Transverse colon (tissue), 4 donors: Measurements from ENCODE around the gene CFAP46. TPM values are rescaled to one million over a fixed set of nuclear protein-coding genes. Genes with fewer than 3 reads are reported as not detected.
A peak's percentile ranks its signal among the peaks of the same experiment; 100 is the strongest.

Source experiments
- DNase-seq: peaks from one replicate; pipeline ENCODE4 v3.0.0-alpha.2; 2019
- H3K27ac ChIP-seq, 4 donors: fragments of 200-600 bp; sonication (generic); 2 replicates each; pipeline ENCODE4 v1.5.1; 2016 to 2018; ENCODE audit warnings: inconsistent platforms in 4 of 4
- H3K27me3 ChIP-seq: fragments of 200-600 bp; sonication (generic); 2 replicates; pipeline ENCODE4 v1.5.1; 2017; ENCODE audit warnings: inconsistent platforms
- H3K36me3 ChIP-seq, 4 donors: fragments of 200-600 bp; sonication (generic); 2 replicates each; pipeline ENCODE4 v1.5.1; 2017 to 2019; ENCODE audit warnings: inconsistent platforms in 4 of 4
- H3K4me1 ChIP-seq, 4 donors: fragments of 200-600 bp; sonication (generic); 2 replicates each; pipeline ENCODE4 v1.5.1; 2017 to 2020; ENCODE audit warnings: inconsistent platforms in 4 of 4
- H3K4me3 ChIP-seq, 4 donors: fragments of 200-600 bp; sonication (generic); 1 replicate in 1 of 4; 2 replicates in 3 of 4; pipeline versions ENCODE4 v1.5.1 to v1.6.1; 2017 to 2019; ENCODE audit warnings: inconsistent platforms in 4 of 4
- H3K9me3 ChIP-seq, 2 donors: fragments of 200-600 bp; sonication (generic); 2 replicates each; pipeline ENCODE4 v1.5.1; 2017 to 2019; ENCODE audit warnings: inconsistent platforms in 2 of 2
- EP300 ChIP-seq: sonication (generic); formaldehyde crosslinking; IDR thresholded peaks from one replicate; pipeline ENCODE4 v1.6.1; 2017; ENCODE audit warnings: antibody characterized with exemption, low read depth
- POLR2A ChIP-seq: fragments of 450-650 bp; IDR thresholded peaks from one replicate; pipeline ENCODE4 v1.6.1; 2016; ENCODE audit warnings: antibody characterized with exemption, mild to moderate bottlenecking, moderate library complexity
- POLR2AphosphoS5 ChIP-seq, 3 donors: sonication (generic); formaldehyde crosslinking; IDR thresholded peaks; one replicate each; pipeline ENCODE4 v1.6.1; 2016; ENCODE audit warnings: antibody characterized with exemption in 3 of 3
- WGBS, 2 donors: methylation state at CpG; one replicate each; pipeline ENCODE4 v1.1.5; 2018; ENCODE audit warnings: low coverage in 1 of 2; 5-methylcytosine and 5-hydroxymethylcytosine counted together
- in situ Hi-C, 4 donors: fragments of 200-750 bp; cut with MboI; loops; one replicate each; pipeline versions ENCODE4 v1.15.0 to v1.15.1; 2017; ENCODE audit warnings: low sequenced_read_pairs in 3 of 4, low pct_ligation_motif_present in 1 of 4, low pct_unique_long_range_greater_than_20kb in 1 of 4
- intact Hi-C: fragments of 100-400 bp; cut with DNase I; formaldehyde crosslinking; loops from one replicate; pipeline ENCODE4 v1.15.1; 2023; ENCODE audit warnings: low total_unique reads
- total RNA-seq, 4 donors: library from RNA; depleted of rRNA; stranded (reverse); fragments of >200 nt; gene quantifications; one replicate each; pipeline ENCODE4 v1.1.0, GENCODE V29; 2016
- TF ChIP-seq, protein P1 (sequence below), 5 experiments: fragments of 200-600 bp in 3 of 5; fragments of 450-650 bp in 2 of 5; sonication (generic) in 3 of 5; IDR thresholded peaks; 1 replicate in 2 of 5; 2 replicates in 3 of 5; pipeline ENCODE4 v1.5.1; 2016 to 2017; ENCODE audit warnings: antibody characterized with exemption in 5 of 5, inconsistent platforms in 3 of 5, mild to moderate bottlenecking in 2 of 5, moderate library complexity in 1 of 5

The CFAP46 gene
- total RNA-seq, 4 donors from 2014 or later: not detected

DNA sequence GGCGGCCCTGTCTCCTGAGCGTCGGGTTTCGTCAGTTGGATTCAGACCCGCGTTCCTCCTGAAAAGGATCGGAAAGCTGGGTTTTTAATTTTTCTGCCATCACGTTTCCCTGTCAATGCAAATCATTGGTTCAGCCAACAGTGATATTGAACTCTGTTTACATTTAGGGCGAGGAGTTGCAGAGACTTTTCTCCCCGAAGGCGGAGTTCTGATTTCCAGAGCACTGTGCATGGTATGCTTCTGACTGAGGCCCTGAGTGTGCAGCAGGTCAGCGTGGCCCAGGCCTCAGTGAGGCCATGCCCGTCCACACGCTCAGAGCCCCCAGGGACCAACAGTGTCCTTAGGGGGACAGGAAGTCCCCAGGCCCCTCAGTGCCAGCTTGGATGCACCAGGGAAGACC is 183.5 kb downstream of the CFAP46 start:
- 73% methylated on average over 14 of the region's 14 CpGs; no CpG with 5 or more reads in 1 of the 2 donors for WGBS, 2 donors
- H3K9me3 ChIP-seq: no peaks in the 10 kb centered on the region

More for the DNA sequence above, 183.5 kb downstream of the CFAP46 start:
- DNase-seq: peak; percentile 15
- intact Hi-C loops: no loop called here
- no peaks in the 10 kb centered on the region for H3K27me3 ChIP-seq
- TF ChIP-seq POLR2A: no peak
- no peak for TF ChIP-seq EP300
- TF ChIP-seq POLR2AphosphoS5 (IDR thresholded peaks at IDR 0.05): no peak
- TF ChIP-seq, protein P1, sequence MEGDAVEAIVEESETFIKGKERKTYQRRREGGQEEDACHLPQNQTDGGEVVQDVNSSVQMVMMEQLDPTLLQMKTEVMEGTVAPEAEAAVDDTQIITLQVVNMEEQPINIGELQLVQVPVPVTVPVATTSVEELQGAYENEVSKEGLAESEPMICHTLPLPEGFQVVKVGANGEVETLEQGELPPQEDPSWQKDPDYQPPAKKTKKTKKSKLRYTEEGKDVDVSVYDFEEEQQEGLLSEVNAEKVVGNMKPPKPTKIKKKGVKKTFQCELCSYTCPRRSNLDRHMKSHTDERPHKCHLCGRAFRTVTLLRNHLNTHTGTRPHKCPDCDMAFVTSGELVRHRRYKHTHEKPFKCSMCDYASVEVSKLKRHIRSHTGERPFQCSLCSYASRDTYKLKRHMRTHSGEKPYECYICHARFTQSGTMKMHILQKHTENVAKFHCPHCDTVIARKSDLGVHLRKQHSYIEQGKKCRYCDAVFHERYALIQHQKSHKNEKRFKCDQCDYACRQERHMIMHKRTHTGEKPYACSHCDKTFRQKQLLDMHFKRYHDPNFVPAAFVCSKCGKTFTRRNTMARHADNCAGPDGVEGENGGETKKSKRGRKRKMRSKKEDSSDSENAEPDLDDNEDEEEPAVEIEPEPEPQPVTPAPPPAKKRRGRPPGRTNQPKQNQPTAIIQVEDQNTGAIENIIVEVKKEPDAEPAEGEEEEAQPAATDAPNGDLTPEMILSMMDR (IDR thresholded peaks at IDR 0.05): no peak
- H3K27ac ChIP-seq: no peak overlapping the region
- H3K4me3 ChIP-seq: no peak overlapping the region
- no peaks in the 10 kb centered on the region for H3K36me3 ChIP-seq
- no peaks in the 10 kb centered on the region for H3K4me1 ChIP-seq
- in situ Hi-C loops: no loop called here

Other genes with a start within 250 kb of the CFAP46 start
- not detected for gene NKX6-2, start 156.4 kb downstream of the CFAP46 start, total RNA-seq
- under 1 TPM in 1 of 4 donors, not detected in 3; 0.16 TPM for gene ADGRA1, start 145.4 kb upstream of the CFAP46 start, total RNA-seq
- 1 to 10 TPM in 1 of 4 donors, under 1 TPM in 1, not detected in 2; 0.14 to 1.2 TPM for gene KNDC1, start 217.6 kb upstream of the CFAP46 start, total RNA-seq